D721Med (cell line): ENCODE data around the gene TXNDC11.

Experiments
- DNase-seq: peaks from one replicate; pipeline ENCODE4 v3.0.0; 2011; ENCODE audit warnings: low spot score; ENCODE audit not compliant: insufficient read length
- FAIRE-seq: peaks from 2 replicates; lab custom pipeline; 2011; peaks lifted over from hg19 to GRCh38; lab: Jason Lieb, UNC
- TF ChIP-seq, protein P1 (sequence below): IDR thresholded peaks from 2 replicates; pipeline ENCODE4 v1.5.1; 2012; ENCODE audit warnings: mild to moderate bottlenecking, control low read depth; ENCODE audit not compliant: insufficient read depth; ENCODE audit errors: missing control alignments

Gene TXNDC11

DNA sequence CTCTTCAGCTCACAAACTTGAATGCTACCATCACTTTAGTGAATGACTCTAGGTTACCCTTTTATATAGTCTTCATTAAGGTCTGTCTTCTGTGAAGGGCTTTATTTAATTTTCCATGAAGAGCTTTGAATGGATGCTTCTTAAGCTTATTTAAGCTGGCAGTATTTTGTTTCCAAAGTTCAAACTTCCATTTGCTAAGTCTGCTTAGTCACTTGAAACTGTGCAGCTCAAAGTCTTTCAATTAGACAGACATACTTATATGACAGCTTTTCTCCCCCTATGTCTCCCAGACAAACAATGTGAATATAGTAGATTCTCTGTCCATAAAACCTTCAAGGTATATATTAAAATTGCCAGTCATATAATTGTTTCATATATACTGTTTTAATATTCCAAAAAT is 23.5 kb downstream of the TXNDC11 start:
- TF ChIP-seq, protein P1, sequence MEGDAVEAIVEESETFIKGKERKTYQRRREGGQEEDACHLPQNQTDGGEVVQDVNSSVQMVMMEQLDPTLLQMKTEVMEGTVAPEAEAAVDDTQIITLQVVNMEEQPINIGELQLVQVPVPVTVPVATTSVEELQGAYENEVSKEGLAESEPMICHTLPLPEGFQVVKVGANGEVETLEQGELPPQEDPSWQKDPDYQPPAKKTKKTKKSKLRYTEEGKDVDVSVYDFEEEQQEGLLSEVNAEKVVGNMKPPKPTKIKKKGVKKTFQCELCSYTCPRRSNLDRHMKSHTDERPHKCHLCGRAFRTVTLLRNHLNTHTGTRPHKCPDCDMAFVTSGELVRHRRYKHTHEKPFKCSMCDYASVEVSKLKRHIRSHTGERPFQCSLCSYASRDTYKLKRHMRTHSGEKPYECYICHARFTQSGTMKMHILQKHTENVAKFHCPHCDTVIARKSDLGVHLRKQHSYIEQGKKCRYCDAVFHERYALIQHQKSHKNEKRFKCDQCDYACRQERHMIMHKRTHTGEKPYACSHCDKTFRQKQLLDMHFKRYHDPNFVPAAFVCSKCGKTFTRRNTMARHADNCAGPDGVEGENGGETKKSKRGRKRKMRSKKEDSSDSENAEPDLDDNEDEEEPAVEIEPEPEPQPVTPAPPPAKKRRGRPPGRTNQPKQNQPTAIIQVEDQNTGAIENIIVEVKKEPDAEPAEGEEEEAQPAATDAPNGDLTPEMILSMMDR = no peak
- DNase-seq = no peak
- no peak for FAIRE-seq

DNA sequence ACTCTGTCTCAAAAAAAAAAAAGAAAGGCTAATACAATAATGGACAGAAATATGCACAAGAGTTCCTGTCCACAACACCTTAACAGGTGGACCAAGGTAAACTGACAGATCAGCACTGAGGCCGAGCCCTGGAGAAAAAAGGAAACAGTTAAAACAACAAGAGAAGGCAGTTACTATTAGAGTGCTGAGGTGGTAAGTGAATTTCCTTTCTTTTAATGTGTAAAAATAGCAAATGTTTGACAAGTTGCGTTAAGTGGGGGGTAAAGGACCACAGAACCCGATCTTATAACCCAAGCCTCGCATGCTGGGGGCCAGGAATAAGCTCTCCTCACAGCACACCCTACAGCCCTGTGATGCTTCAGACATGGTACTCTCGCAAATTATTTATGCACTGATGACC is 24.8 kb downstream of the TXNDC11 start:
- no peak for FAIRE-seq

DNA sequence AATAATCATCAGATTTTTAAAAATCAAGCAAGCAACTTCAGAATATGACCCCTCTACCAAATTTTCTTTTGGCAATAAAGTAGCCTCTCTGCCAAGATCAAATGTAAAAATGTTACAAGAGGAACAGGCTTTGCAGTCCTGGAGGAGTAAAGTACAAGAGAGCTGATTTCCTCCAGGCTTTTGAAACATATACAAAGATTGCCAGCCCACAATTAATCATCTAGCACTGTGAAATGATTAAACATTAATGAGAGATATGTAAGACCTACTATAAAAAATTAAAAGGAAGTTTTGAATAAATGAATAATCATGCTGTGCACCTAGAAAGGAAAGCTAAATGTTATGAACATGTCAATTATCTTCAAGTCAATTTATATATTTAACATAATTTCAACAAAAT is 26.3 kb downstream of the TXNDC11 start:
- DNase-seq (no peak), FAIRE-seq (no peak)
- TF ChIP-seq, protein P1 = no peak

More for the DNA sequence above, 24.8 kb downstream of the TXNDC11 start:
- no peak for DNase-seq
- TF ChIP-seq, protein P1 = no peak

DNA sequence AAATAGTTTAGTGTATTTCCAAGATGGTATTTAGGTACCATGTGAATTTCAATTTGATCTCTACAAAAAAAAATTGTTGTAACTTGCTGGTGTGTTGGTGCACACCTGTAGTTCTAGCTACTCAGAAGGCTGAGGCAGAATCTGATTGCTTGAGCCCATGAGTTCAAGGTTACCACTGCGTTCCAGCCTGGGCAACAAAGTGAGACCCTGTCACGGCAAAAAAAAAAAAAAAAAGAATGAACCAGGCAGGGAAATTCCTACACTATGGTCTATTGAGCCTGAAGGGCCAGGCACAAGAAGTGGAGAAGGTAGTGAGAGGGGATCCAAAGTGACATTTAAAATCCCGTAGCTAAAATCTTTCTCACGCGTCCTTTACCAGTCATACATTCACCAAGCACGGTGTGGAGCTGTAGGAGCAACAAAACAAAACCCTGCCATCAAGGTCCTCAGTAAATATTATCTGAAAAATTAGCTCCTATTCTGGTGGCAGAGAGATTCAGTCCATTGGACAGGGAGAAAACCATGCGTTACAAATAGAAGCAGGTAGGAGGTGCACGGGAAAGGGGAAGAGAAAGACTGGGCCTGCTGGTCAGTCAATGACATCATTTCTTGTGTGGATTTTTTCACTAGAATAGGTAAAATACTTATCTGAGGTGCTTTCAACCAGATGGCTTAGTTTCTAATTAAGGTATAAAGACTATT is 27.3 kb downstream of the TXNDC11 start:
- DNase-seq (no peak), FAIRE-seq (no peak)
- TF ChIP-seq, protein P1 = no peak

DNA sequence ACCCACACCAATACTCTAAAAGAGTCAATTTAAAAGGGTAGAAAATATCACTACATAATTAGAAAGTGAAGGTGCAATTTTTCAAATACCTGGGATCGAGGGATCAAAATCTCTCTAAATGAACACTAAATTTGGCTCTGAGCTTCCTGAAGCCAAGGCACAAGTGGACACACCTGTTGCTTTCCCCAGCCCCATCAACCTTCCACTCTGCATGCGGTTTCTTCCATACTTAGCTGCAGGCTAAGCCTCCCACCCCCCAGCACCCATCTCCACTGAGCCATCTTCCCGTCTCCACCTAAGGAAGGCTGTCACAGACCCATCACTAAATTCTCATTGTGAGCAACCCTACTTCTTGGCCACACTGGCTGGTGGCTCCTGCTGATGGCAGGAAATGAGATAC is 30.5 kb downstream of the TXNDC11 start:
- TF ChIP-seq, protein P1 = no peak
- FAIRE-seq = no peak

DNA sequence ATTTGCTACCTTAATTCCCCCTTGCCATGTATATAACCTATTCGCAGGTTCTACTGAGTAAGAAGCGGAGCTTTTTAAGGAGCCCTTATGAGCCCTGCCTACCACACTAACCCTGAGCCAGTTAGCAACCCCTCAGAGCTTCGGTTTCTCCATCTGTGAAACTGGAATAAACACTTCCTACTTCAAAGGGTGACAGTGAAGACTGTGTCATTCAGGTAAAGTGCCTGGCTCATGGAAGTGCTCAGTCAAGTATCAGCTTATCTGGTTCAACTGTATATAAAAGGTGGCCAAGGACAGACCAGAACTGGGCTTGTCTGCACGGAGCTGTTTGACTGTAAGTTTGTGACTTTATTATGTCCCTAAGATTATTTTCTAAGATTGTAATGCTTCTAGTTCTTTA is 31.0 kb downstream of the TXNDC11 start:
- TF ChIP-seq, protein P1 = no peak
- FAIRE-seq (no peak), DNase-seq (no peak)

More for the DNA sequence above, 30.5 kb downstream of the TXNDC11 start:
- DNase-seq = no peak

DNA sequence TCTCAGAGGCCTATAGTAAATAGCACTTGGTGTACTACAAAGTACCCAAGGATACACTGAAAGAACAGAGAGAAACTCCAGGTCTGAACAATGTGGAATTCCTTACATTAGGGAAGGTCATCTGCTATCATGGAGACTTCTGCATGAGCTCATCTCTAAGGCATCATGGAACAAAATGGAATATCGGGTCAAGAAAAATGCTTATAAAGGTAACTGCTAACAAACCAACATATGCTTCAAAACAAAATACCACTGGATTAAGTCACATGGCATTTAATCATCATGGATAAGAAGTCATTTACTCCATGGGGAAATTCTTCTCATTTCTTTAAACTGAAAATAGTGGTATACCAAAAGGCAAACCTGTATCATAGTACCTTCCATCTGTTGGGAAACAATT is 34.2 kb downstream of the TXNDC11 start:
- FAIRE-seq (no peak), DNase-seq (no peak)

More for the DNA sequence above, 34.2 kb downstream of the TXNDC11 start:
- TF ChIP-seq, protein P1 = no peak
